ENCODE measurements around the gene TNFRSF19. TPM values are rescaled to one million over a fixed set of nuclear protein-coding genes. Genes with fewer than 3 reads are reported as not detected.
"Not testable (repeated sequence)": the region's sequence is repeated elsewhere in the genome, so short reads cannot be mapped to it uniquely, and the experiment has no call there.

TNFRSF19 gene
- total RNA-seq, 1 experiment from 2014 or later, result 0.33 TPM

DNA sequence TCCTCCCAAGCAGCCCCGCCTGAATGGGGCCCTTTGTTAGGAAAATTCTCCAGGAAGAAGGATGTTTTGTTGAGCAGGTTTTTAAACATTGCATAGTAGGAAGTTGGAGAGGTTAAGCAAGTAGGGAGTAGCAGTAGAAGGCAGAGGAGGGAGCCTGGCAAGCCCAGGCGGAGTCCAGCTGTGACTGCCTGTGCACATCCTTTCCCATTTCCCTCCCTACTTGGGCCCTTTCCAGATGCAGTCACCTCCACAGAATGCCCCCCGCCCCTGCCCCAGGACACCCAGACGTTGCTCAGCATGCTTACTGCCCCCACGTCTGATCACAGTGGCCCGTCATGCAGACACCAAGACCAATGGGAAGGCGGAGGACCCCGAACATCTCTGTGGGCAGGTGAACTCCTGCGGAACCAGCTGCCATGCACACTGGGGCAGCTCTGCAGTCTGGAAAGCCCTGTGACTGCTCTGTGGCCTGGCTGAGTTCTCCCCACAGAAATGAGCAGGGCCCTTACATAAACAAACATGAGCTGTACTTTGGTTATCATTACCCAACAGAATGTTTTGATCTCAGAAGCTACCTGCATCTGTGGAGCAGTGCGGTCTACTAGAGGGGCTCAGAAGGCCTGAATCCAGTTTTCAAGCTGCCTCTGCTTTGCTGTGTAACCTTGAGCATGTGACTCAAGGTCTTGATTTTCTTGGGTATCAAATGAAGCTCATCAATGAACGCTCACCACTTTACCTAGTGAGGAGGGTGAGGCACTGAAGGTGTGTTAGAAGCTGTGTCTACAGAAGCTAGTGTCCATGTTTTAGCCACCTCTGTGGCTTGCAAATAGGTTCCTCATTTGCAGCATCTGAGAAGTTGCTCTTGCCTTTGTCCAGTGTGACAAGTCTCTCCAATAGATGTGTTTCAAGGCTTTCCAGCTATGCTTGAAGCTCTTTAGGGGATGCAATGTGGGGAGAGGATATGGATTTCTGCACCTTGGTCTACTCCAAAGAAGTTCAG is 84.2 kb downstream of the TNFRSF19 start:
- peak; percentile 8 for DNase-seq (ENCODE audit: low spot score)

DNA sequence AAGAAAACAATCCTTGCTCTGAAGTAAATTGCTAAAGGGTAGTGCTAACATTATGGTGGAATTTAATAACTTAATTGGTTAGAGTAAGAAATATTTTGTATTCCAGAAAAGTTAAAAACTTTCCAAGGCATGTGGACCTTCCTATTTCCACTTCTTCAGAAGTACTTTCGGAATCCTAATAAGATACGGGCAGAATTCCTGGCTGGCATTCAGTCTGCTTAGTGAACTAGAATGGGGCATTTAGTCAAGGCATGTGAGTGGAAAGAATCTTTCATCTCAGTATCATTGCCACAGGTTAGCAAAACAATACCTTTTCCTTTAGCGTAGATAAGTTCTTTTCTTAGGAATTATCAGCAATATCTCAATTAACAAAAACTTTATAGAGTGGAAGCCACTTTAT is 85.1 kb downstream of the TNFRSF19 start:
- DNase-seq (ENCODE audit: low spot score), result no peak

DNA sequence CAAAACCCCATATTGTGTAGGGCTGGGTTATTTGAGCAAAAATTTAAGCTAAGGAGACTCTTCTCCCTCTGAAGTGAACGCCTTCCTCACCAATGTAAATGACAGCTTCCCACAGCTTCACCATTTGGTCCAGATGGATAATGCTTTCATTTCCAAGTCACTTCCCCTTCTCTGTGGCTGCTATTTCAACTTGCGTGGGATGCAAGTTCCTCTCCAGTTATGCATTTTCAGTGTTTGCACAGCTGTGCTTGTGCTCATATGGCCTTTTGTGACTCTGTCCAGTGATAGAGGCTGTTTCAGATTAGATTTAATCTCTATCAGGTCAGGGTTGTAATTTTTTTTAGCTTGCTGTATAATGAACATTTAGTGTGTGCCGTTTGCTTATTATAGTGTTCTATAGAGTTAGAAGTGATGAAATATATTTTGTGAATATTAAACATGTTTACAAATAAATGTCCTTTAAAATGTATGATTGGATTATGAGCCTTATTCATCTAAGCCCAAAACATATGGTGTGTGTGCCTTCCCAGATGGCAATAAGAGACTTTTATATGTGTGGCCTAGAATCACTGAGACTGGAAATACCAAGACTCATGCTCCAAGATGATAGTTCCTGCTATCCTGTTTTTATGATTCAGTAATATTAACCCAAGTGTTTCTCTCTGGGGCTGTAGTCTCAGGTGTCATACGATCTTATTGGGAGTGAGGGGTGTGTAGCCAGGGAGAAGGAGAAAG is 86.6 kb downstream of the TNFRSF19 start:
- no peak for DNase-seq (ENCODE audit: low spot score)

DNA sequence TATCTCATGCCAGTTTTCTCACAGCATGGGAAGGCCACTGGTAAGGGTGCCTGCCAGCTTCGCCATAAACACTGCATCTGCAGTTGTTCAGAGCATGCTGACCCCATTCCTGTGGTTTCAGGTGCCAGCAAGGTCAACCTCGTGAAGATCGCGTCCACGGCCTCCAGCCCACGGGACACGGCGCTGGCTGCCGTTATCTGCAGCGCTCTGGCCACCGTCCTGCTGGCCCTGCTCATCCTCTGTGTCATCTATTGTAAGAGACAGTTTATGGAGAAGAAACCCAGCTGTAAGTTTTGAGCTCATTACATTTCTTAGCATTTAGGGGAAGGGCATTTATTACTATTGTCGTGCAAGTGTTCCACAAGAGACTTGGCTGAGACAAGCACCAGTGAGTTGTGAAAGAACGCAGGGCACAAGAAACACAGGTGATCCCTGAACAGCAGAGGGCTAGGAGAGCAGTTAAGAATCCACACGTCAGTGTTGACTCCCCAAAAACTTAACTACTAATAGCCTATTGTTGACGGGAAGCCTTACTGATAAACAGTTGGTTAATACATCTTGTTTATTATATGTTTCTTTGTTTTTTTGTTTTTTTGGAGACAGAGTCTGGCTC is 88.8 kb downstream of the TNFRSF19 start:
- DNase-seq (ENCODE audit: low spot score), result no peak

GRCh38 chr13:23660249-23660648 is 90.0 kb downstream of the TNFRSF19 start:
- DNase-seq (ENCODE audit: low spot score), result no peak

GRCh38 chr13:23666582-23666981 is 96.4 kb downstream of the TNFRSF19 start:
- no peak for DNase-seq (ENCODE audit: low spot score)

DNA sequence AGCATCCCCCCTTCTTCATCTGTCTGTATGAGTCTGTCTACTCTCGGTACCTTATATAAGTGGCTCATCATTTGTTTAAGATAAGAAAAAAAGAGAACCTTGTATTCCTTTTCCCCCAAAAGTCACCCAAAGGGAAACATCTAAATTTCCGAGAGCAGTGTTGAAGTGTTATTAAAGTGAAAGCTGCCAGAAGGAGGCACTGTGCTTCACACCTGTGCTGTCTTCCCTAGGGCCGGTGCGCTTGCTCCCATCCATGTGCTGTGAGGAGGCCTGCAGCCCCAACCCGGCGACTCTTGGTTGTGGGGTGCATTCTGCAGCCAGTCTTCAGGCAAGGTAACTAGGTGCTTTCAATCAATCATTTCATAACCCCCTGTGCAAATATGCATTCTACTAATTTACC is 97.5 kb downstream of the TNFRSF19 start:
- DNase-seq (ENCODE audit: low spot score), result no peak

GRCh38 chr13:23668562-23668961 is 98.3 kb downstream of the TNFRSF19 start:
- DNase-seq (ENCODE audit: low spot score), result no peak

DNA sequence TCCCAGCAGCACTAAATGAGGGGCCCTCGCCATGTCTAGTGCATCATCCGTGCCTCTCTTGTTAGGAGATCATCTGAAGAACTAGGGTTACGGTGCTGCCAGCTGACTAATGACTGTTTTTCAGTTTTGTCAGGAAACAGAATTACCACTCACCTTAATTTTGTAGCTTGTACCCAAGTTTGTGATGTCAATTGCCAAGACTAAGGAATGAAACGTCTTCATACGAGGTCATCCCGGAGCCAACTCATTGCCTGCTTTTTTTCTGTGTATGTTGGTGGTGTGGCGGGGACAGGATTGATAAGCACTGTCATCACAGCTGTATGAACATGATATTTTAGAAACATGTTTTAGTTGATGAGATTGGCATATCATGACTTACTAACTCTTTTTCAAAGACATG is 100.6 kb downstream of the TNFRSF19 start:
- DNase-seq (ENCODE audit: low spot score), result no peak

- DNase-seq (ENCODE audit: low spot score), result no peak
Measured at GRCh38 chr13:23671377-23671776, 101.2 kb downstream of the TNFRSF19 start.

DNA sequence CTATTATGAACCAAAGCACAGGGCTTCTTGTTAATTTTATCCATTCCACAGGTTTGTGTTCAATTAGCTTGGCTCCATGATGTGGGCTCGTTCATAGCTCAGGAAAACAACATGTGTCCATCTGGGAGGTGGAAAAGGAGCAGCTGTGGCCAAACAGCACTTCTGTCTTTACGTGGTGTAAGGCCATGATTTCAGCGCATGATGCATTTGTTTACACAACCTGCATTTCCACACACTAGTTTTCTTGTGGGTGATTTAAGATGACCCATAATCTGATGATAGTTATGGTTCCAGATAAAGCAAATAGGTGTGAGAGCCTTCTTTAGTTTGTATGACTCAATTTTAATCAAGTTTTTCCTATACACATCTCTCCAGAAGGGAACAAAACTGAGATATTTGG is 101.7 kb downstream of the TNFRSF19 start:
- DNase-seq (ENCODE audit: low spot score), result peak; percentile 7

GRCh38 chr13:23672616-23673015 is 102.4 kb downstream of the TNFRSF19 start:
- no peak for DNase-seq (ENCODE audit: low spot score)

DNA sequence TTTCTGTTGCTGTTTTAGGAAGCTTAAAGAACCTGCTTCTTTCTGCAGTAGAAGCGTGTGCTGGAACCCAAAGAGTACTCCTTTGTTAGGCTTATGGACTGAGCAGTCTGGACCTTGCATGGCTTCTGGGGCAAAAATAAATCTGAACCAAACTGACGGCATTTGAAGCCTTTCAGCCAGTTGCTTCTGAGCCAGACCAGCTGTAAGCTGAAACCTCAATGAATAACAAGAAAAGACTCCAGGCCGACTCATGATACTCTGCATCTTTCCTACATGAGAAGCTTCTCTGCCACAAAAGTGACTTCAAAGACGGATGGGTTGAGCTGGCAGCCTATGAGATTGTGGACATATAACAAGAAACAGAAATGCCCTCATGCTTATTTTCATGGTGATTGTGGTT is 103.1 kb downstream of the TNFRSF19 start:
- DNase-seq (ENCODE audit: low spot score), result no peak

- no peak for DNase-seq (ENCODE audit: low spot score)
Measured at GRCh38 chr13:23673867-23674605, 103.8 kb downstream of the TNFRSF19 start.

DNA sequence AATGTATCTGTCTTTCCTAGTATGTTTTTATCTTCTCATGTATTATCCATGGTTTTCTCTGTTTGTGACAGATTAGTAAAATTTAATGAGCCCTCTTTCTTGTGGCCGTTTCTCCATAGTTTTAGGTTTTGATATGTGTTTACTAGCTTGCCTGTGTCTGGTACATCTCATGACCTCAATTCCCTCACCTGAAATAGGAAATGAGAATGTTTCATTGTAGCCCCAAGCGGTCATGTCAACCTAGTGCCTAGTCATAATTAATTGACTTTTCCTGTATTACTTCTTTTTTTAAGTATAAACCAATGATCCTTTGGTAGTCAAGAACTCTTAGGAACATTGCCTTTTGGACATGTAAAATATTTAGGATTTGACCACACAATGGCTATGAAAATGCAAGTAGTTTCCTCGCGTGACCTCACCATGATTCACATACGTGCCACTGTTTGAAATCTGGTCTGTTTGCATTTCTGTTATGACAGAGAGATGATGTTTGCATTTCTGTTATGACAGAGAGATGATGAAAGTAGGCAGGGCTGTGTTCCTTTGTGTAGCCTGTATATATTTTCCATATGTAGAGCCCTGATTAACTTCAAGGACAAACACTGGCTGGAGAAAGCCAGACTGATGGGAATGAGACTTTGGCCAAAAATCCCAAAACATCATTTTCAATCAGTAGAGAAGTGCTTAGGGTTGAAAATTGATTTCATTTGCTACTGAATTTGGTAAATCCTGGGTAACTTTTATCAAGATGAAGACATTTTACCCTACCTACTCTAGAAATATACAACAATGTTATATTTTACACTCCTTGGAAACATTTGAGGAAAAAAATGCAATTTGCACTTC is 104.8 kb downstream of the TNFRSF19 start:
- DNase-seq (ENCODE audit: low spot score), result no peak

DNA sequence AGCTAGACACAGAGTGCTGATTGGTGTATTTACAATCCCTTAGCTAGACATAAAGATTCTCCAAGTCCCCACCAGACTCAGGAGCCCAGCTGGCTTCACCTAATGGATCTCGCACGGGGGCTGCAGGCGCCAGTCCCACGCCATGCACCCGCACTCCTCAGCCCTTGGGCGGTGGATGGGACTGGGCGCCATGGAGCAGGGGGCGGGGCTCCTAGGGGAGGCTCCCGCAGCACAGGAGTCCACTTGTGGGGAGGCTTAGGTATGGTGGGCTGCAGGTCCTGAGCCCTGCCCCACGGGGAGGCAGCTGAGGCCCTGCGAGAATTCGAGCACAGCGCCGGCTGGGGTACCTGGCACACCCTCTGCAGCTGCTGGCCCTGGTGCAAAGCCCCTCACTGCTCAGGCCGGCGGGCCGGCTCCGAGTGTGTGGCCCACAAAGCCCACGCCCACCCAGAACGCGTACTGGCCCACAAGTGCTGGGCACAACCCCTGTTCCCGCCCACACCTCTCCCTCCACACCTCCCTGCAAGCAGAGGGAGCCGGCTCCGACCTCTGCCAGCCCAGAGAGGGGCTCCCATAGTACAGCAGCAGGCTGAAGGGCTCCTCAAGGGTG is 107.6 kb downstream of the TNFRSF19 start:
- DNase-seq (ENCODE audit: low spot score), result not testable (repeated sequence)

DNA sequence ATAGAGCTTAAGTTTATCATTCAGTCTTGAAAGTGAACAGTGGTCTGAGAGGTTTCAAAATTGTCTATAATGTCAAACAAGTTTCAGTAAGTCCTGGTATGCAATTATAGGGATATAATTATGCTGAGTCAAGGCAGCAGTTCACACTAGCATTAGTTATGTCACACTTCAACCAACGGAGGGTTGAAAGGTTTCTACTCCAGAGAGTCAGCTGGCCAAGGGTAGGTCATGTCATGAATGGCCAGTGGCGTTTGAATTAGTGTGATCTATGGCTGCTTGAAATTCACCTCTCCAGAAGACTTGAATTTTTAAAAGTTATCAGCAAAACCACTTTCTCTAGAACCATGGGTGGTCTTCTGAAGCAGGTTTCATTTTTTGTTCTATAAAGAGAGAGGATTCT is 108.6 kb downstream of the TNFRSF19 start:
- no peak for DNase-seq (ENCODE audit: low spot score)

- DNase-seq (ENCODE audit: low spot score), result no peak
Measured at GRCh38 chr13:23679220-23679619, 109.0 kb downstream of the TNFRSF19 start.

DNA sequence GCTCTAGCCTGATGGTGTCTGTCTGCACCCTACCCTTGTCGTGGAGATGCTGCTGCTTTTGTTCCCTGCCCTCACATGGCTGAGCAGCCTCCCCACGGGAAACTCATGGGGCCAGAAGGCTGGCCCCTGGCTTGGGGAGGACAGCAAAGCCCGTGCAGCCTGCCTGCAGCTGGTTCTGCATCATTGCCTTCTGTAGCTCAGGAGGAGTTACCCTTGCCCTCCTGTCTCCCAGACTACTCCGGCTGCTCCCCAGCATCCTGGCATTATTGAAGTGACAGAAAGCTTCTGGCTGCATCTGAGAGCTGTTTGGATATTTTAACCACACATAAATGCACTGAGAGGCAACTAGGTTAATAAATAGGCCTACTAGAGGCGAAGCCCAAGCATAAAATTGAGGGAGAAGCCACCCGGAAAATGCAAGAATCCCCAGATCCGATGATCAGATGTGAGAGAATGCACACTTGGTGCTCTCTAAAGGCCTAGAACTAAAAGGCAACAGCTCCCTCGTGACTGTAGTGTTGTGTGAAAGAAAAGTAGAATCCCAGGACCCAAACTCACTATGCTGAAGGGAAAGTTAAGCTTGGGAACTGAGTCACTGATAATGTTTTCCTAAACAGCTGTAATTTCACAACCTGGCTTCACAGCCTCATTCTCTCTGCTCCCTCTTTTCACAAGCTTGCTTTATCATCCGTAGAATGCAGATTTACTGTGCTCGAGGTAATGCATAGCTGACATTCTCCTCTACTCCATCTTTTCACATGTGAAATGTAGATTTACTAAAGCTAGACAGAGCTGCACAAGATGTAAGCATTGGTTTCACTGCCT is 110.8 kb downstream of the TNFRSF19 start:
- no peak for DNase-seq (ENCODE audit: low spot score)

Measured in H4 (cell line).